ENCODE measurements around the gene BRD3OS. TPM values are rescaled to one million over a fixed set of nuclear protein-coding genes. Genes with fewer than 3 reads are reported as not detected.

Gene BRD3OS
- total and polyA plus RNA-seq, 2 donors (not counting 3 experiments of a cell fraction or from before 2014, with no cell fraction given) = 11.9 to 15.4 TPM

DNA sequence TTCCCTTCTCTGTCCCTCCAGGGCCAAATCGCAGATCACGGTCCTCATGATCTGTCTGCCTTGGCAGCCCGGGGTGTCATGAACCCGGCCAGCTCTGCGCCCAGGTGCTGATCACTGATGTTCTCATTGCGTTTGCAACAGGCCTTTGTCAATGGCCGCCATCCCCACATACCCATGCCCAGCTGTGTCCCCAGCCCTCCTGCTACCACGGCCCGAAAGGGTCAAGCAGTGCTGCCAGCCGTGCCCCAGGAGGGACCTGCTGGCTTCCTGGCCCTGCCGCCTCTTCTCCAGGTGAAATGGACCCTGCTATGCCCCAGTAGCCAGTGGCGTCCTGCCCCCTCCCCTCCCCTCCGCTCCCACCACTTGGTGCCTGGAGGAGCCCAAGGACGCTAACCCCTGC, 20.4 kb upstream of the BRD3OS start:
- no peaks in the 10 kb centered on the region for H3K36me3 ChIP-seq (ENCODE audit: control insufficient read depth in 2 of 2, extremely low read depth in 1 of 2, insufficient read depth in 2 of 2, low read length in 2 of 2)
- CTCF ChIA-PET = interaction anchor here (1.2 to 2.7 kb wide), 5 partner anchors 10 to 223 kb away, joined by 3 to 13 read pairs (median 5); no protein-coding TSS in a partner anchor
- dilution Hi-C loops (cut with MboI; ENCODE audit: extremely low pct_ligation_motif_present, low sequenced_read_pairs) = no loop called here

DNA sequence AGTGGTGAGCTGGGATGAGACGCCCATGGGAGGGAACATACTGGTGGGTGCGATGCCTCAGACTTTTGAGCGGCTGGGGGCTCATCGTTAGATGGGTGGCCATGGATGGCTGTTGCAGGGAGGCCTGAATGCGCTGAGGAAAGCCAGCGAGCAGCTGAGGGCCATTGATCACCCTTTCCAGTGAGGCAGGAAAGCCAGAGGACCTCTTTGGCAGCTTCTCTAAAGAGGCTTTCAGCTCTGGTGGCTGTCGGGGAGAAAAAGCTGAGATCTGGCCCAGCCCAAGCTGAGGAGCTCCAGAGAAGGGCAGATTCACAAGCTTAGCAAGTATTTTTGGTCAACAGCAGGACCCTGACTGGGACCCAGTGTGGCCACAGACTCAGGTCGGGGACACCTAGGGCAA, 19.9 kb upstream of the BRD3OS start:
- no peaks in the 10 kb centered on the region for H3K36me3 ChIP-seq (ENCODE audit: control insufficient read depth in 2 of 2, extremely low read depth in 1 of 2, insufficient read depth in 2 of 2, low read length in 2 of 2)
- dilution Hi-C loops (cut with MboI; ENCODE audit: extremely low pct_ligation_motif_present, low sequenced_read_pairs) = no loop called here
- H2AFZ ChIP-seq (ENCODE audit: low read depth, low read length) = no peak overlapping the region
- no peak overlapping the region for H3K4me2 ChIP-seq (ENCODE audit: insufficient read depth, low read length)
- no peak overlapping the region for H3K27ac ChIP-seq (ENCODE audit: insufficient read depth, low read depth, low read length)
- TF ChIP-seq JUN (IDR thresholded peaks at IDR 0.05; ENCODE audit: borderline replicate concordance, insufficient read depth, insufficient read length, low read depth) (no peak), POLR2A (IDR thresholded peaks at IDR 0.05; ENCODE audit: low read depth, low read length) (no peak), GATA2 (IDR thresholded peaks at IDR 0.05; ENCODE audit: insufficient read depth, insufficient read length, low read depth, low read length) (no peak), EZH2 (IDR thresholded peaks at IDR 0.05; ENCODE audit: borderline replicate concordance, low read depth, low read length, severe bottlenecking) (no peak), MYC (IDR thresholded peaks at IDR 0.05; ENCODE audit: low read depth, low read length) (no peak)
- TF ChIP-seq, protein P1, sequence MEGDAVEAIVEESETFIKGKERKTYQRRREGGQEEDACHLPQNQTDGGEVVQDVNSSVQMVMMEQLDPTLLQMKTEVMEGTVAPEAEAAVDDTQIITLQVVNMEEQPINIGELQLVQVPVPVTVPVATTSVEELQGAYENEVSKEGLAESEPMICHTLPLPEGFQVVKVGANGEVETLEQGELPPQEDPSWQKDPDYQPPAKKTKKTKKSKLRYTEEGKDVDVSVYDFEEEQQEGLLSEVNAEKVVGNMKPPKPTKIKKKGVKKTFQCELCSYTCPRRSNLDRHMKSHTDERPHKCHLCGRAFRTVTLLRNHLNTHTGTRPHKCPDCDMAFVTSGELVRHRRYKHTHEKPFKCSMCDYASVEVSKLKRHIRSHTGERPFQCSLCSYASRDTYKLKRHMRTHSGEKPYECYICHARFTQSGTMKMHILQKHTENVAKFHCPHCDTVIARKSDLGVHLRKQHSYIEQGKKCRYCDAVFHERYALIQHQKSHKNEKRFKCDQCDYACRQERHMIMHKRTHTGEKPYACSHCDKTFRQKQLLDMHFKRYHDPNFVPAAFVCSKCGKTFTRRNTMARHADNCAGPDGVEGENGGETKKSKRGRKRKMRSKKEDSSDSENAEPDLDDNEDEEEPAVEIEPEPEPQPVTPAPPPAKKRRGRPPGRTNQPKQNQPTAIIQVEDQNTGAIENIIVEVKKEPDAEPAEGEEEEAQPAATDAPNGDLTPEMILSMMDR (IDR thresholded peaks at IDR 0.05; ENCODE audit: extremely low read depth in 1 of 2, insufficient read depth in 1 of 2, low read depth in 1 of 2, low read length in 2 of 2) = no peak
- TF ChIP-seq, protein P2, sequence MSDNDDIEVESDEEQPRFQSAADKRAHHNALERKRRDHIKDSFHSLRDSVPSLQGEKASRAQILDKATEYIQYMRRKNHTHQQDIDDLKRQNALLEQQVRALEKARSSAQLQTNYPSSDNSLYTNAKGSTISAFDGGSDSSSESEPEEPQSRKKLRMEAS (IDR thresholded peaks at IDR 0.05; ENCODE audit: insufficient read depth, insufficient read length) = no peak
- H3K9me3 ChIP-seq (replicated peaks; ENCODE audit: control insufficient read depth, insufficient read depth, low read length) = no peaks in the 10 kb centered on the region
- no TSS peak for BruUV-seq (replicated peaks)
- no peak overlapping the region for H3K9ac ChIP-seq (replicated peaks; ENCODE audit: extremely low read depth, insufficient read depth, low read length)
- H4K20me1 ChIP-seq (replicated peaks; ENCODE audit: control insufficient read depth, extremely low read depth, insufficient read depth, low read length) = no peaks in the 10 kb centered on the region
- no peaks in the 10 kb centered on the region for H3K79me2 ChIP-seq (ENCODE audit: control insufficient read depth, insufficient read depth, low read length)
- FAIRE-seq (no peak), DNase-seq (ENCODE audit: low read depth, low spot score) (no peak)
- peaks cover 0 to 3% of the 10 kb centered on the region in 2 experiments for H3K27me3 ChIP-seq (ENCODE audit: control insufficient read depth in 2 of 2, insufficient read depth in 2 of 2, low read length in 2 of 2)
- no peak overlapping the region for H3K4me3 ChIP-seq (replicated peaks in 1 of 3; ENCODE audit: insufficient read depth in 1 of 3, low read depth in 1 of 3, low read length in 3 of 3)
- intact Hi-C loops (cut with micrococcal nuclease) = no loop called here
- ChIA-PET POLR2A (no interaction called here), CTCF (interaction anchor here (1.2 to 2.7 kb wide), 5 partner anchors 10 to 262 kb away, joined by 3 to 13 read pairs (median 5); no protein-coding TSS in a partner anchor)
- H3K4me1 ChIP-seq (ENCODE audit: control insufficient read depth, extremely low read depth, insufficient read depth, low read length) = no peaks in the 10 kb centered on the region
- no peaks in the 10 kb centered on the region for H3K9me1 ChIP-seq (replicated peaks; ENCODE audit: control insufficient read depth, extremely low read depth, insufficient read depth, low read length)

More for the DNA sequence above, 20.4 kb upstream of the BRD3OS start:
- no peak overlapping the region for H3K27ac ChIP-seq (ENCODE audit: insufficient read depth, low read depth, low read length)
- H4K20me1 ChIP-seq (replicated peaks; ENCODE audit: control insufficient read depth, extremely low read depth, insufficient read depth, low read length) = no peaks in the 10 kb centered on the region
- POLR2A ChIA-PET = no interaction called here
- no peak overlapping the region for H3K9ac ChIP-seq (replicated peaks; ENCODE audit: extremely low read depth, insufficient read depth, low read length)
- no TSS peak for BruUV-seq (replicated peaks)
- FAIRE-seq = no peak
- H3K4me2 ChIP-seq (ENCODE audit: insufficient read depth, low read length) = no peak overlapping the region
- H3K79me2 ChIP-seq (ENCODE audit: control insufficient read depth, insufficient read depth, low read length) = no peaks in the 10 kb centered on the region
- no peaks in the 10 kb centered on the region for H3K9me1 ChIP-seq (replicated peaks; ENCODE audit: control insufficient read depth, extremely low read depth, insufficient read depth, low read length)
- TF ChIP-seq GATA2 (IDR thresholded peaks at IDR 0.05; ENCODE audit: insufficient read depth, insufficient read length, low read depth, low read length) (no peak), POLR2A (IDR thresholded peaks at IDR 0.05; ENCODE audit: low read depth, low read length) (no peak), EZH2 (IDR thresholded peaks at IDR 0.05; ENCODE audit: borderline replicate concordance, low read depth, low read length, severe bottlenecking) (no peak), FOS (IDR thresholded peaks at IDR 0.05; ENCODE audit: borderline replicate concordance, insufficient read depth, low read length) (no peak), MYC (IDR thresholded peaks at IDR 0.05; ENCODE audit: low read depth, low read length) (no peak), POLR2AphosphoS5 (IDR thresholded peaks at IDR 0.05; ENCODE audit: insufficient read depth, low read depth, low read length) (no peak)
- TF ChIP-seq, protein P2 (IDR thresholded peaks at IDR 0.05; ENCODE audit: insufficient read depth, insufficient read length) = no peak
- H2AFZ ChIP-seq (ENCODE audit: low read depth, low read length) = no peak overlapping the region
- H3K9me3 ChIP-seq (replicated peaks; ENCODE audit: control insufficient read depth, insufficient read depth, low read length) = no peaks in the 10 kb centered on the region
- intact Hi-C loops (cut with micrococcal nuclease) = no loop called here
- H3K4me1 ChIP-seq (ENCODE audit: control insufficient read depth, extremely low read depth, insufficient read depth, low read length) = no peaks in the 10 kb centered on the region
- DNase-seq (ENCODE audit: low read depth, low spot score) = no peak
- H3K27me3 ChIP-seq (ENCODE audit: control insufficient read depth in 2 of 2, insufficient read depth in 2 of 2, low read length in 2 of 2) = peaks cover 0 to 3% of the 10 kb centered on the region in 2 experiments
- H3K4me3 ChIP-seq (replicated peaks in 1 of 3; ENCODE audit: insufficient read depth in 1 of 3, low read depth in 1 of 3, low read length in 3 of 3) = no peak overlapping the region
